GM21367 (cell line): ENCODE measurements around the gene HEPHL1.

Experiments
- ATAC-seq: cut with Tn5 transposase; IDR thresholded peaks from one replicate; pipeline ENCODE4 v1.9.1; 2021; ENCODE audit not compliant: unreplicated experiment

Gene HEPHL1

DNA sequence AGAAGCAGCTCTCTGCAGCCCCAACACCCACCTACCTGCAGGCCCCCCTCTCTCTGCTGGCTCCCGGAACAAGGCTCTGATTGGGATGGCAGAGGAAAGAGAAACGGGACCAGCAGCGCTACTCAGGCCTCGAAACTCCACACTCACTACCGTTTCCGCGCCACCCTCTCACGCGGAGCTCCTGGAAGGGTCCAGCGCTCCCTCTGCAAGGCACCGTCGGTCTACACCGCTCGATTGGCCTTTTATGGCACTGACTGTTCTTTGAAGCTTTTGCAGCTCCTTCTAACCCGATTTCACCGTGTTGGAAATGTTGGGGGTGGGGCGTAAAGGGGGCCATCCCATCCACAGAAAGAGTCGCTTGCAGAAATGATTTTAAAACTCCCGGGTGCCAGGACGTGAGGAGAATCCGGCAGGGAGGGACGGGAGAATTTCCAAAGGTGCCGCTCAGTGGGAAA lies 107.2 kb downstream of the HEPHL1 start:
- ATAC-seq, result peak; percentile 18

- peak; percentile 84 for ATAC-seq
Observed at GRCh38 chr11:94128746-94129511, 107.8 kb downstream of the HEPHL1 start, which contains the start of gene PANX1. PANX1 (plus strand) TSS chr11:94128841; CDS start chr11:94129313, 472 bp downstream.

DNA sequence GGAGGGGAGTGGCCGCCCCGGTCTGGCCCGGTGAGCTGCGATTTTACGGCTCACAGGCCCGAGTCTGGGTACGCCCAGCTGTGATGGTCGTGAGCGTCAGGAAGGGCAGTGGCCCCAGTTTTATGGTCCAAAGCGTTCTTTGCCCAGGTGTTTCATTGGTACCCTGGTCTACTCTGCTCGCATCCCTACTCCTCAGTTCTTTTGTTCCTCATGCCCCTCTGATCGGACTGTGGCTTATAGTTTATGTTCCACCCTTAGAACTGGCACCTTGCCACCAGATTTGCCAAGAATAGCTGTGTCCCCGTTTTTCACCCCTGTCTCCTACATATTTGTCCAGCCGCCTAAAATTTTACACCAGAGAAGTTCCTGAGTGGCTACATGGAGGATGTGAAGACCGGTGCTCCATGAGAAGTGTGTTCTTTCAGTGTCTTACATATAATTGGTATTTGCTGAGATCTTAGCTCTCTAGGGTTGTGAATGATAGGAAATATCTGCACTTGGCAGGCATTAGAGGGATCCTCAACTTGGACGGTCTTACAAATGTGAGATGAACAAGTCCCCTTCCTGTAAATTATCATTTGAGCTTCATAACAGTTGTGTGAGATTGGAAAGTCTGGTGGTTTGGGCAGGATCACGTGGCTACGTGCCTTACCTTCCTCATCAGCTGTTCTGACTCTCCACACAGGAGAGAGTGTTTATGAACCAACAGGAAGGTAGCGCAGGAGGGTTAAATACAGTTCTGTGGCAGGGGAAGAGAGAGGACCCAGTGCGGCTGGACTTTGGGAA lies 108.6 kb downstream of the HEPHL1 start:
- no peak for ATAC-seq

DNA sequence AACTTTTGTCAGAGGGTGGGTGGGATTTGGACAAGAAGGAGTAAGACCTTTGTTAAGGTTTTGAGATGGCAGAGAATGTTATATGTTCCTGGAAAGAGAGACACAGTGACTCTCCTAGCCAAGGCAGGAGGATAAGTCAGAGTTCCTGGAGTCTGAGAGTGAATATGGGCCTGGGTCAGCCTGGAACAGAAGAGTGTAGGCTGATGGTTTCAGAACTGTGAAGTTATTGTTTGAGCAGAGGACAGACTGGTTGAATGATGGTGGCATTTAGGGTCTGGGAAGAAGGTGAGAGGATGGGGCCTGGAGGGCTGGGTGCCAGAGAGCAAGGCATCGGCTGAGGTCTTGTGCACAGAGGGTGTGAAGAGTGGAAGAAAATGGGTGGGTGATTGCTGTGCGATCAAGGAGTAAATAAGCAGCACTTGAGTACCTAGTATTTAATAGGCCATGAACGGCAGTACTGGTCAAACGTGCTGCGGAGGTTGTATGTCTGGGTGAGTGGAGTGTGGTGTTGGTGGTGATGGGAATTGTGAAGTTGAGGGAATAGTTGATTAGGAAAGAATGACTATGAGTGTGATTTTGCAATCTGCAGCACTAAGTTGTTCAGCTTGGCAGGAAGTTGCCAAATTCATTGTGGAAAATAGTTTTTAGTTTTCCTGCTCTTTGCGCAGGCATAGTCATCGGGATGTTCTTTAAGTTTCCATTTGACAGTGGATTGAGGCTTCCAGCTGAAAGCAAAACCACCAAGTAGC lies 109.3 kb downstream of the HEPHL1 start:
- no peak for ATAC-seq

DNA sequence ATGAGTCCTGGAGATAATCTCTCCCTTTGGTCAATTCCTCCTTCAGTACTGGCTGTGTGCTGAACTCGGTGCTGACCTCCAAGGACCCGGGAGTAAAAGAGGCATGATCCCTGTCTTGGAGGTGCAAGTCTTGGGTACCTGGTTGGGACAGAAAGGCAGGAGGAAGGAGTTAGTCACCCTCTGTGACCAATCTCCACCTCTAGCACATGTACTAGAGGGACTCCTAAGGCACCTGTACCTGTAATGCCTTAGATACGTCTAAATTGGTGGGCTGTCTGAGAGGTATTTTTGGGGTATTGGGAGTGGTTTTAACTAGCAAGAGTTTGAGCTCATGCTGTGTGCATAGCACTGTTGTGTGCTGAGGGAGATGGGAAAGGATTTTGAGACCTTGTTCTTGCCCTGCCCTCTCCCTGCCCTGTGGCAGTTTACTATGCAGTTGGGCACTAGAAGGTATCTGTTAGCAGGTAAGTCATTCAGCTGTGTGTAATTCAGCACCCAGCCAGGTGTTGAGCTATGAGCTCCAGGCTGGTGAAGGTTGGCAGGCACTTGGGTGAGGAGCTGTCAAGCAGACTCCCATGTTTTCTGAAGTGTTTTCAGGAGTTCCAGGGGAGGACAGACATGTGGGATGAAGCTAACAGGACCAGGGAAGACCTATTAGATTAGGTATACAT lies 110.0 kb downstream of the HEPHL1 start:
- ATAC-seq, result no peak

DNA sequence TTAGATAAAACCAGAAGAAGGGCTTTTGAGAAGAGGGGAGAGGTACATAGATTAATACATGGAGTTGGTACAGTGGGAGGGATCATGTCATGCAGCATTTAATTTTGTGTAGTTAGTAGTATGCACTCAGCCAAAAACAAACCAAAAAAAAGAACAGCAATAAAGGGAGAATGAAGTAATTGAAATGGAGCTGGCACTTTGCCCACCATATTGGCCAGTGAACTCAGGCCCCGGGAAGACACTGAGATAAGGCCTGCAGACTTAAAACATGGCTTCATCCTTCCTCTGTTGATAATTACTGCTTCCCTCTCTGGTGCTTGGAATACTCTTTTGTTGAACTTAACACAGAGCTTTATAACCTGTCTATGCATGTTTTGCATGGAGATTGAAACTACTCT lies 110.6 kb downstream of the HEPHL1 start:
- no peak for ATAC-seq

GRCh38 chr11:94132152-94132558 lies 111.0 kb downstream of the HEPHL1 start:
- no peak for ATAC-seq

- no peak for ATAC-seq
Observed at GRCh38 chr11:94132823-94133408, 111.8 kb downstream of the HEPHL1 start.

DNA sequence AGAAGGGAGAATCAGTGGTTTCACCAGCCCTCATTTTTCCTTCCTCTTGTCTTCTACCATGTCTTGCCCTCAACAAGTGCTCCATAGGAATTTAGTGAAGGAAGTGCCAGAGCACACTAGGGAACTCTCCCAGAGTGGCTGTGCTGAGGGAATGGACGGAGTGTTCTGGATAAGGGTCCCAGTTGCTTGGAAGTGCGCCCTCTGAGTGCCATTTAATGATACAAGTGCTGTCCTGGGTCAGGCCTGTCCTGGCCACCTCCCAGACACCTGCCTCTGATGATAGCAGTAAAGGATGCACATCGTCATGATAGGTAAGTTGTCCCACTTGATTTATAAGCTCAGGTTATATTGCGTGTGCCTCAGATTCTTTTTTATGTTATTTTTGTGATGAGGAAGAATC lies 112.6 kb downstream of the HEPHL1 start:
- no peak for ATAC-seq

- ATAC-seq, result peak; percentile 42
Observed at GRCh38 chr11:94134651-94135512, 113.7 kb downstream of the HEPHL1 start.

GRCh38 chr11:94139416-94139815 lies 118.3 kb downstream of the HEPHL1 start:
- ATAC-seq, result no peak

DNA sequence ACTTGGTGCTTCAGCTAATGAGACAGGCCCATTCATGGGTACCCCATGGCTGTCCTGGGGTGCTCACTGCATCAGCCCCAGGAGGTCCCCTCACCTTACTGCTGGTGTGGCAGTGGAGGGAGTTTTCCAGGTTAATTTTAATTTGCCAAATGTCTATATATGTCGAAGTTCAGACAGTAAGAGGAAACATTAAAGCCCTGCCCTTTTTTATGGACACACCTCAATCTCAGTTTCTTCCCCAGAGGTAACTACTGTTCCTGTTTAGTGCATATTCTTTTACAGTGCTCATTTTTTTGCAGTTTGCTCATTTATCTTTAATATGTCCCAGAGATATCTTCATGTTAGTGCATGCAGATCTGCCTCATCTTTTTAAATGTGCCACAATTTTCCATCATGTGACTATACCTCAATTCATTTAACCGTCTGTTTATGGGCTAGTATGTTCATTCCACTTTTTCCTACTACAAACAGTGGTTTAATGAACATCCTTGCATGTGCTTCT lies 119.1 kb downstream of the HEPHL1 start:
- no peak for ATAC-seq

GRCh38 chr11:94141511-94142307 lies 120.6 kb downstream of the HEPHL1 start:
- no peak for ATAC-seq

GRCh38 chr11:94142308-94143281 lies 121.4 kb downstream of the HEPHL1 start:
- no peak for ATAC-seq

DNA sequence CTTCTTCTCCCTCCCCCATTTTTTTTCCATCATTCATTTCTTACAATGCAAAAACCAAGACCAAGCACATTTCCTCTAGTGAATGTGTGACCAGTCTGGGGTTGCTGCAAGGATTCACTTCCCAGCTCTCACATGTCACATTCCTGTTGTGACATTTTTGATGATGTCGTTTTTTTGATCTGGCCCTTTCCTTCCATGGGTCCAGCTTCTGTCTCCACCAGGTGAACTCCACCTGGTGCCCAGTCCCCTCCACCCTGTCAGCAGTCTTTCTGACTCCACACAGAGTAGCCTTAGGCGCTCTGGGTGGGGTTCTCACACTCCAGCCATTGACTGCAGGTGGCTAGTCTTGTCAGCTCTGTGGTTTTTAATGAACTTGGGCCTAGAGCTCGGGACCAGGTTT lies 123.1 kb downstream of the HEPHL1 start:
- no peak for ATAC-seq

- ATAC-seq, result no peak
Observed at GRCh38 chr11:94144664-94145063, 123.5 kb downstream of the HEPHL1 start.

GRCh38 chr11:94145431-94145830 lies 124.3 kb downstream of the HEPHL1 start:
- ATAC-seq, result no peak
